A549 (cell line): ENCODE measurements around the gene IL12RB2. TPM values are rescaled to one million over a fixed set of nuclear protein-coding genes. Genes with fewer than 3 reads are reported as not detected.

Source experiments
- ATAC-seq, 2 experiments: fragments of 200-7000 bp in 1 of 2; fragments of >200 bp in 1 of 2; cut with Nextera tagmentation in 1 of 2; cut with Tn5 transposase in 1 of 2; 3 replicates each; pipeline versions ENCODE4 v1.8.0 to v1.9.1; 2018 to 2020; ENCODE audit warnings: mild to moderate bottlenecking in 1 of 2, moderate library complexity in 1 of 2
- CTCF ChIA-PET: fragments of 300-600 bp; sonication (Branson Sonifier 250); formaldehyde crosslinking; extraction: SDS; loops from one replicate; lab custom pipeline; 2021; ENCODE audit warnings: antibody characterized with exemption, inconsistent platforms; lab: Yijun Ruan, JAX
- POLR2A ChIA-PET: fragments of 350-600 bp; formaldehyde crosslinking; extraction: SDS; loops from one replicate; lab custom pipeline; 2021; ENCODE audit warnings: antibody characterized with exemption, inconsistent platforms; lab: Yijun Ruan, JAX
- DNase-seq, 2 experiments: peaks; one replicate each; pipeline versions ENCODE4 v3.0.0 to v3.0.0-alpha.2; 2011 to 2016; ENCODE audit warnings: low read depth in 1 of 2, low spot score in 1 of 2
- FAIRE-seq: peaks from 2 replicates; lab custom pipeline; 2011; peaks lifted over from hg19 to GRCh38; lab: Jason Lieb, UNC
- H3K27ac ChIP-seq, 2 experiments: fragments of >200 bp; sonication (Bioruptor Twin); formaldehyde crosslinking; 3 replicates each; pipeline ENCODE4 v1.5.1; 2016 to 2017
- H3K4me1 ChIP-seq: fragments of >200 bp; sonication (Bioruptor Twin); formaldehyde crosslinking; 3 replicates; pipeline ENCODE4 v1.6.1; 2016
- H3K4me2 ChIP-seq: fragments of >200 bp; sonication (Bioruptor Twin); formaldehyde crosslinking; 3 replicates; pipeline ENCODE4 v1.6.1; 2016
- H3K4me3 ChIP-seq: fragments of >200 bp; sonication (Bioruptor Twin); formaldehyde crosslinking; 3 replicates; pipeline ENCODE4 v1.5.1; 2016
- H3K9me3 ChIP-seq: fragments of >200 bp; sonication (Bioruptor Twin); formaldehyde crosslinking; 3 replicates; pipeline ENCODE4 v1.6.1; 2016
- BCL3 ChIP-seq: fragments of >200 bp; sonication (Bioruptor Twin); formaldehyde crosslinking; IDR thresholded peaks from 3 replicates; pipeline ENCODE4 v1.6.1; 2016
- BHLHE40 ChIP-seq: IDR thresholded peaks from 2 replicates; pipeline ENCODE4 v1.6.1; 2012; ENCODE audit warnings: low read depth, low read length, inconsistent platforms
- CBX2 ChIP-seq: fragments of 200-600 bp; sonication (generic); IDR thresholded peaks from 2 replicates; pipeline ENCODE4 v1.6.1; 2016; ENCODE audit warnings: low read depth, mild to moderate bottlenecking, borderline replicate concordance
- CBX8 ChIP-seq: fragments of 200-600 bp; sonication (generic); IDR thresholded peaks from 2 replicates; pipeline ENCODE4 v1.6.1; 2016
- CEBPB ChIP-seq, 2 experiments: fragments of >200 bp in 1 of 2; sonication (Bioruptor Twin) in 1 of 2; formaldehyde crosslinking in 1 of 2; IDR thresholded peaks; 2 replicates each; pipeline ENCODE4 v1.6.1; 2012 to 2016
- CHD4 ChIP-seq: fragments of 200-600 bp; sonication (generic); IDR thresholded peaks from 2 replicates; pipeline ENCODE4 v1.6.1; 2016; ENCODE audit warnings: antibody characterized with exemption, mild to moderate bottlenecking, borderline replicate concordance
- CTCF ChIP-seq: fragments of >200 bp; sonication (Bioruptor Twin); formaldehyde crosslinking; IDR thresholded peaks from 3 replicates; pipeline ENCODE4 v1.5.1; 2016
- ESRRA ChIP-seq: fragments of 150-350 bp; IDR thresholded peaks from 2 replicates; pipeline ENCODE4 v1.6.1; 2014; ENCODE audit warnings: mild to moderate bottlenecking, low read length, borderline replicate concordance
- FOSL2 ChIP-seq, 2 experiments: fragments of 450-650 bp in 1 of 2; fragments of >200 bp in 1 of 2; sonication (Bioruptor Twin) in 1 of 2; formaldehyde crosslinking; IDR thresholded peaks; 2 replicates each; pipeline versions ENCODE4 v1.5.0 to v1.6.1; 2016 to 2020; ENCODE audit warnings: mild to moderate bottlenecking in 1 of 2, moderate library complexity in 1 of 2
- FOXS1 ChIP-seq: fragments of 250-450 bp; sonication (Bioruptor Pico); IDR thresholded peaks from 2 replicates; pipeline ENCODE4 v1.5.0; 2020; ENCODE audit warnings: mild to moderate bottlenecking, moderate library complexity
- HES2 ChIP-seq: fragments of >200 bp; sonication (Bioruptor Twin); formaldehyde crosslinking; IDR thresholded peaks from 2 replicates; pipeline ENCODE4 v1.6.1; 2016
- HEYL ChIP-seq: fragments of 250-450 bp; sonication (Bioruptor Pico); IDR thresholded peaks from 2 replicates; pipeline ENCODE4 v1.8.0; 2021; ENCODE audit warnings: mild to moderate bottlenecking, moderate library complexity
- HMGXB4 ChIP-seq: fragments of 250-450 bp; sonication (Bioruptor Pico); IDR thresholded peaks from 2 replicates; pipeline ENCODE4 v1.5.0; 2021; ENCODE audit warnings: mild to moderate bottlenecking, moderate library complexity, borderline replicate concordance
- HOXA7 ChIP-seq: fragments of 250-450 bp; sonication (Bioruptor Pico); IDR thresholded peaks from 2 replicates; pipeline ENCODE4 v1.5.0; 2020; ENCODE audit warnings: mild to moderate bottlenecking, moderate library complexity
- HOXB13 ChIP-seq: fragments of 250-450 bp; sonication (Bioruptor Pico); IDR thresholded peaks from 2 replicates; pipeline ENCODE4 v1.5.0; 2020; ENCODE audit warnings: low read depth, mild to moderate bottlenecking, moderate library complexity
- KDM1A ChIP-seq: fragments of 200-600 bp; sonication (generic); IDR thresholded peaks from 2 replicates; pipeline ENCODE4 v1.6.1; 2016; ENCODE audit warnings: low read depth, mild to moderate bottlenecking
- MYC ChIP-seq: IDR thresholded peaks from 2 replicates; pipeline ENCODE4 v1.6.1; 2012; ENCODE audit warnings: mild to moderate bottlenecking, inconsistent platforms, low read length, improper control_type of control experiment, borderline replicate concordance
- NR3C1 ChIP-seq: fragments of >200 bp; sonication (Bioruptor Twin); formaldehyde crosslinking; IDR thresholded peaks from 3 replicates; pipeline ENCODE4 v1.6.1; 2017
- PBX3 ChIP-seq: IDR thresholded peaks from 2 replicates; pipeline ENCODE4 v1.6.1; 2012
- PHF8 ChIP-seq: fragments of 200-600 bp; sonication (generic); IDR thresholded peaks from 2 replicates; pipeline ENCODE4 v1.6.1; 2016; ENCODE audit warnings: low read depth, mild to moderate bottlenecking, antibody characterized with exemption, moderate library complexity, borderline replicate concordance
- RFX5 ChIP-seq: fragments of 450-650 bp; IDR thresholded peaks from 2 replicates; pipeline ENCODE4 v1.7.1; 2014; ENCODE audit warnings: antibody characterized with exemption, mild to moderate bottlenecking, moderate library complexity
- RNF2 ChIP-seq: fragments of 200-600 bp; sonication (generic); IDR thresholded peaks from 2 replicates; pipeline ENCODE4 v1.6.1; 2016; ENCODE audit warnings: low read depth, mild to moderate bottlenecking, antibody characterized with exemption, moderate library complexity, borderline replicate concordance
- SMC3 ChIP-seq: fragments of >200 bp; sonication (Bioruptor Twin); formaldehyde crosslinking; IDR thresholded peaks from 3 replicates; pipeline ENCODE4 v1.6.1; 2018; ENCODE audit warnings: inconsistent platforms
- SREBF2 ChIP-seq: fragments of 450-650 bp; IDR thresholded peaks from 2 replicates; pipeline ENCODE4 v1.6.1; 2014; ENCODE audit warnings: mild to moderate bottlenecking, moderate library complexity
- TFCP2L1 ChIP-seq: fragments of 250-450 bp; sonication (Bioruptor Pico); IDR thresholded peaks from 2 replicates; pipeline ENCODE4 v1.5.0; 2021; ENCODE audit warnings: mild to moderate bottlenecking
- USF2 ChIP-seq: fragments of 450-650 bp; IDR thresholded peaks from 2 replicates; pipeline ENCODE4 v1.6.1; 2014; ENCODE audit warnings: antibody characterized with exemption
- ZNF302 ChIP-seq: fragments of 250-450 bp; sonication (Bioruptor Pico); IDR thresholded peaks from 2 replicates; pipeline ENCODE4 v1.9.0; 2021; ENCODE audit warnings: inconsistent platforms, mild to moderate bottlenecking, moderate library complexity
- WGBS: methylation state at CpG from one replicate; pipeline ENCODE4 v1.1.6; 2017; ENCODE audit errors: missing lambda C conversion rate; 5-methylcytosine and 5-hydroxymethylcytosine counted together
- polyA plus RNA-seq, 4 experiments: library from polyadenylated mRNA; depleted of rRNA in 3 of 4; stranded (reverse); fragments of >200 nt; fragmentation: RNase III in 1 of 4; extraction: RNeasy Plus Mini Kit Qiagen cat#74134 plus additional on column Dnase treatment in 1 of 4; gene quantifications; 2 replicates in 3 of 4; 3 replicates in 1 of 4; pipeline ENCODE4 v1.2.3, GENCODE V29; 2011 to 2017
- TF ChIP-seq, protein P1 (sequence below): IDR thresholded peaks from 2 replicates; pipeline ENCODE4 v1.6.1; 2012

Gene IL12RB2
- polyA plus RNA-seq, 2 of the 4 experiments (the other 2 are of a cell fraction), result not detected

- H3K9me3 ChIP-seq, result no peaks in the 10 kb centered on the region
- H3K27ac ChIP-seq, result no peak overlapping the region
- no peak for TF ChIP-seq BCL3
- TF ChIP-seq TFCP2L1, result no peak
- no peak for TF ChIP-seq BHLHE40
- TF ChIP-seq CBX8, result no peak
- TF ChIP-seq, protein P1, sequence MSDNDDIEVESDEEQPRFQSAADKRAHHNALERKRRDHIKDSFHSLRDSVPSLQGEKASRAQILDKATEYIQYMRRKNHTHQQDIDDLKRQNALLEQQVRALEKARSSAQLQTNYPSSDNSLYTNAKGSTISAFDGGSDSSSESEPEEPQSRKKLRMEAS, result no peak
- no peak for TF ChIP-seq HES2
- TF ChIP-seq HEYL, result no peak
- no peak for TF ChIP-seq PBX3
- TF ChIP-seq KDM1A, result no peak
- no peak for TF ChIP-seq USF2
- TF ChIP-seq RNF2, result no peak
- no peak for TF ChIP-seq HMGXB4 (CRISPR knock-in tag)
- no peak for TF ChIP-seq HOXB13 (CRISPR knock-in tag)
- no peak for TF ChIP-seq CHD4
- TF ChIP-seq RFX5, result no peak
- no peak for TF ChIP-seq ESRRA
- no peak for TF ChIP-seq CBX2
- no peak for TF ChIP-seq HOXA7
- no peak overlapping the region for H3K4me3 ChIP-seq
- no peaks in the 10 kb centered on the region for H3K4me1 ChIP-seq
- FAIRE-seq, result no peak
- CTCF ChIA-PET, result no interaction called here
- DNase-seq, result no peak
- no peak overlapping the region for H3K4me2 ChIP-seq
- 45% methylated on average over 4 of the region's 4 CpGs for WGBS
- no peak for ATAC-seq
- POLR2A ChIA-PET, result no interaction called here
These were observed 10.1 kb downstream of the IL12RB2 start for GRCh38 chr1:67317803-67318202.

DNA sequence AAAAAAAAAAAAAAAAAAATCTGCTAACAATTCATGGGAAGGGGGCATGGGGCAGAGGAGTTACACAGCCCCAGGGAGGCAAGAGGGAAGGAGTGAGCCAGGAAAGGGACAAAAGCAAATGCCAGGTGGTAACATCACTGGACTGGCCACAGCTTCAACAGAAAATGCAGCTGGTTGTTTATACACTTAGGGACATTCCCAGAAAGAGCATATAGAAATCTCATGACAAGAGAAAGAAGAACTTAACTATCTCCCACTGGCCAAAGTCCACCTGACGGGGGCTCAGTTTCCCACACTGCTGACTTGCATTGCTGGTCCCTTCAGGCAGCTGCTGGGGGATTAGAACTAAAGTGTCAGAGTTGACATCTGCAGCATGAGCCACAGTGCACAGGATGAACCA, 14.8 kb downstream of the IL12RB2 start:
- no peak for TF ChIP-seq BHLHE40
- no peak for TF ChIP-seq HOXA7
- no peak for TF ChIP-seq CBX2
- no peak for TF ChIP-seq SMC3
- TF ChIP-seq NR3C1, result no peak
- no peak for TF ChIP-seq FOSL2 (IDR thresholded peaks at IDR 0.05)
- no peak for TF ChIP-seq FOSL2 (CRISPR knock-in tag; IDR thresholded peaks at IDR 0.05)
- TF ChIP-seq ZNF302 (CRISPR knock-in tag), result no peak
- no peak for TF ChIP-seq HOXB13 (CRISPR knock-in tag)
- TF ChIP-seq, protein P1, result no peak
- TF ChIP-seq RFX5, result no peak
- TF ChIP-seq MYC, result no peak
- no peak for TF ChIP-seq PHF8
- no peak for TF ChIP-seq CTCF
- TF ChIP-seq CHD4, result no peak
- TF ChIP-seq FOXS1 (CRISPR knock-in tag), result no peak
- TF ChIP-seq SREBF2, result no peak
- no peak for TF ChIP-seq CEBPB (IDR thresholded peaks at IDR 0.05)
- FAIRE-seq (no peak), ATAC-seq (no peak), DNase-seq (no peak)
- no peaks in the 10 kb centered on the region for H3K4me1 ChIP-seq
- ChIA-PET CTCF (no interaction called here), POLR2A (no interaction called here)
- no peak overlapping the region for H3K4me3 ChIP-seq
- 67% methylated on average over 1 of the region's 1 CpG for WGBS
- no peaks in the 10 kb centered on the region for H3K9me3 ChIP-seq
- H3K27ac ChIP-seq, result no peak overlapping the region
- H3K4me2 ChIP-seq, result no peak overlapping the region
